Stomach smooth muscle (tissue), 2 donors: ENCODE measurements around the gene PIGL.
A peak's percentile ranks its signal among the peaks of the same experiment; 100 is the strongest.
"Not testable (repeated sequence)": the region's sequence is repeated elsewhere in the genome, so short reads cannot be mapped to it uniquely, and the experiment has no call there.

Experiments used
- H3K27ac ChIP-seq: one replicate; pipeline ENCODE4 v1.7.0; 2013; ENCODE audit warnings: mild to moderate bottlenecking, low read length, inconsistent platforms
- H3K27me3 ChIP-seq, 2 donors: one replicate each; pipeline ENCODE4 v1.7.0; 2013; ENCODE audit warnings: low read length in 2 of 2; ENCODE audit not compliant: insufficient read depth in 2 of 2, control insufficient read depth in 1 of 2
- H3K36me3 ChIP-seq, 2 donors: one replicate each; pipeline ENCODE4 v1.7.0; 2013; ENCODE audit warnings: low read length in 2 of 2; ENCODE audit not compliant: control insufficient read depth in 2 of 2, insufficient read depth in 2 of 2
- H3K4me1 ChIP-seq: one replicate; pipeline ENCODE4 v1.7.0; 2013; ENCODE audit warnings: low read length; ENCODE audit not compliant: control insufficient read depth, insufficient read depth
- H3K4me3 ChIP-seq, 2 donors: one replicate each; pipeline ENCODE4 v1.7.0; 2013; ENCODE audit warnings: low read length in 2 of 2
- H3K9ac ChIP-seq, 2 donors: one replicate each; pipeline ENCODE4 v1.7.0; 2013; ENCODE audit warnings: low read length in 2 of 2, mild to moderate bottlenecking in 1 of 2
- H3K9me3 ChIP-seq, 2 donors: one replicate each; pipeline ENCODE4 v1.7.0; 2013; ENCODE audit warnings: low read length in 2 of 2; ENCODE audit not compliant: control insufficient read depth in 2 of 2
- donor health status: healthy.
- donor health status: Pancreatic carcinoma.

The PIGL gene

GRCh38 chr17:16201693-16202131, 15.3 kb upstream of the PIGL start:
- H3K27ac ChIP-seq, H3K9ac ChIP-seq, H3K36me3 ChIP-seq, H3K27me3 ChIP-seq, H3K4me3 ChIP-seq, H3K9me3 ChIP-seq: not testable (repeated sequence)
- H3K4me1 ChIP-seq: peaks cover 24% of the 10 kb centered on the region

GRCh38 chr17:16202554-16203500, 14.2 kb upstream of the PIGL start:
- not testable (repeated sequence) for H3K36me3 ChIP-seq, H3K9ac ChIP-seq, H3K9me3 ChIP-seq, H3K27me3 ChIP-seq
- Histone ChIP-seq H3K27ac (peak overlapping the region; percentile 49), H3K4me1 (peaks cover 24% of the 10 kb centered on the region), H3K4me3 (peak overlapping the region in 1 of 2 donors; percentile 27)

- H3K4me1 ChIP-seq: peaks cover 23% of the 10 kb centered on the region
- H3K4me3 ChIP-seq, H3K9me3 ChIP-seq, H3K9ac ChIP-seq, H3K36me3 ChIP-seq, H3K27ac ChIP-seq, H3K27me3 ChIP-seq: not testable (repeated sequence)
These were observed 12.2 kb upstream of the PIGL start for GRCh38 chr17:16204763-16205162.

- no peak overlapping the region for H3K27ac ChIP-seq
- H3K27me3 ChIP-seq: no peaks in the 10 kb centered on the region
- H3K9me3 ChIP-seq: no peaks in the 10 kb centered on the region
- H3K4me1 ChIP-seq: peaks cover 8% of the 10 kb centered on the region
- no peaks in the 10 kb centered on the region for H3K36me3 ChIP-seq
- H3K4me3 ChIP-seq: no peak overlapping the region
- no peak overlapping the region for H3K9ac ChIP-seq
These were observed 5.4 kb upstream of the PIGL start for GRCh38 chr17:16211590-16211989.

- H3K27me3 ChIP-seq: no peaks in the 10 kb centered on the region
- no peaks in the 10 kb centered on the region for H3K36me3 ChIP-seq
- H3K4me3 ChIP-seq: no peak overlapping the region
- no peak overlapping the region for H3K27ac ChIP-seq
- H3K9ac ChIP-seq: no peak overlapping the region
- H3K9me3 ChIP-seq: no peaks in the 10 kb centered on the region
- H3K4me1 ChIP-seq: peaks cover 12% of the 10 kb centered on the region
These were observed 4.2 kb upstream of the PIGL start for GRCh38 chr17:16212793-16213192.

DNA sequence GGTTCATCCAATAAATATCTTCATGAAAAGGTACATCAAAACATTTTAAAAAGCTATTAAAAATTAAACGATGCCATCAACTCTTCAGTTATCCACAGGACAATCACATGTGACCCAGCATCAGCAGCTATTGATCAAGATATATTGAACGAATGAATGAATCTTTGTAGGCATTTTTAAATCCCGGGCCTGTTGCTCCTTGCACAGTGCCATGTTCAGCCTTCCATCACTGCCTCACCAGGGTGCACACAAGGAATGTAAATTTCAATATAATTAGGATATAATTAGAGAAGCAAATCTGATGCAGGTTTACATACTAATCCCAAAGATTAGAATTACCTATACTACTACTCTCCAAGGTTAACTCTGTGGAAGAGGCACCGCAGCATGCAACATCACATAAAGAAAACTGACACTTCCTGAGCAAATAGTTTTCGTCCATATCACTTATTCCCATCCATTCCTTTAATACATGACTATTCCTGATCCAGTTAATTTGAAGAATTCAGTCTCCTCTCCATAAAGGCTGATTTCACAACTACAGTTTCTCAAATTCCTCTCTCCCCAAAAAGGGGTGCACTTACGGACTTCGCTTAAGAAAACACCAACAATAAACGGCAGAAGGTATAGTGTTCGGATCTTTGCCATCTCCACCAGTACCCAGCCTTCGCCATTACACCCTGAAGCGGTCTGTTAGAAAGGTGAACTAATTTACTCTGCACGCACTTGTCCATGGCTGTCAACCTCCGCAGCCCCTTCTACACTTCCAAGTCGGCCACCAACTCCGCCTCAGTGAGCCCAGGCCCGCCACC, 2.6 kb upstream of the PIGL start:
- H3K27me3 ChIP-seq: no peaks in the 10 kb centered on the region
- no peaks in the 10 kb centered on the region for H3K9me3 ChIP-seq
- peak overlapping the region; percentile 85 to 88 for H3K9ac ChIP-seq
- H3K27ac ChIP-seq: peak overlapping the region; percentile 90
- peaks cover 12% of the 10 kb centered on the region for H3K4me1 ChIP-seq
- peak overlapping the region; percentile 89 for H3K4me3 ChIP-seq
- no peaks in the 10 kb centered on the region for H3K36me3 ChIP-seq

DNA sequence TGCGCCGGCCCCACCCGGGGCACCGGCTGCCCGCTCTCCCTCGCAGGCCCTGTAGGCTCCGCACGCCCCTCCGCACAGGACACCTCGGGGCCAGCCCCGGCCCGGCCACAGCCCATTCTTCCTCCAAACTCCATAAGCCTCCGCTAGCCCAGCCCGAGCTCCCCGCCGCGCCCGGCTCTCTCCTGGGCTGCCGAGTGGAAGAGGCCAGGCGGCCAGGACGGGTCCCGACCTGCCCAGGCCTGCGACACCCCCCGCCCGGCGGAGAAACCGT, 2.1 kb upstream of the PIGL start:
- Histone ChIP-seq H3K4me1 (peaks cover 12% of the 10 kb centered on the region), H3K4me3 (peak overlapping the region; percentile 89), H3K27me3 (no peaks in the 10 kb centered on the region), H3K9ac (peak overlapping the region; percentile 85 to 88), H3K36me3 (no peaks in the 10 kb centered on the region), H3K9me3 (no peaks in the 10 kb centered on the region), H3K27ac (peak overlapping the region; percentile 90)

DNA sequence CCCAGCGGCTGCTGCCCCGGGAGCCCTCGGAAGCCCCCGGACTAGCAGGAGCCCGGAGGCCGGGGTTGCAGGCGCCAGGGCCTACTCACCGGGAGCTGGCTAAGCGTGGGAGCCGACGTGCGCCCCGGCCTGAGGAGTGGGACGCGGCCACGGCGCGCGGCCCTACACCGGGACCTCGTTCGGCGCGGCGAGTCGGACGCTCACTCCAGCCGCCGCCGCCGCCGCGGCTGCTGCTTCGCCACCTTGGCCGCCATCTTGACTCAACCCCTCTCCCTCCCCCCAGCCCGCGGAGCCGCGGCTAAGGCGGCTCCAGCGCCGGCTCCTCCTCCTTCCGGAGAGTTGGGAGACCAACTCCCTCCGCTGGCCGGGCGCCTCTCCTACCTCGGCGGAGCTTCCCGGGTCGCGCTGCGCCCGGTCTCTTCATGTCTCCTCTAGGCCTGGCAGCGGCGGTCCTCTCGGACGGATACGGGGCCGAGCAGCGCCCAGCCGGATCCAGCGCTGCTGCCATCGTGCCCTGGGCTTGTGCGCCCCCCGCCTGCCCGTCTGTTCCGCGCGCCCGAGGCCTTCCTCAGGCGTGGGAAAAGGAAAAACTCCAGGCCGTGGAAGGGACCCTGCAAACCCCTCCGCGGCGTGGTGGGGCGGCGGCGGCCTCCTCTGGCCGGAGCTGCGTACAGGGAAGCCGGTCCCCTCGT, 1.6 kb upstream of the PIGL start, which contains the start of gene NCOR1:
NCOR1 (minus strand) TSS at position 262 of the 692 bp plus-strand sequence. CDS start 20,965 bp downstream, outside the sequence.
- H3K27me3 ChIP-seq: no peaks in the 10 kb centered on the region
- peak within 1 kb of the TSS; percentile 90 for H3K27ac ChIP-seq
- peaks cover 12% of the 10 kb centered on the region for H3K4me1 ChIP-seq
- no peaks in the 10 kb centered on the region for H3K9me3 ChIP-seq
- H3K4me3 ChIP-seq: peak within 1 kb of the TSS; percentile 89
- H3K36me3 ChIP-seq: no peaks in the 10 kb centered on the region
- peak within 1 kb of the TSS; percentile 85 to 88 for H3K9ac ChIP-seq

DNA sequence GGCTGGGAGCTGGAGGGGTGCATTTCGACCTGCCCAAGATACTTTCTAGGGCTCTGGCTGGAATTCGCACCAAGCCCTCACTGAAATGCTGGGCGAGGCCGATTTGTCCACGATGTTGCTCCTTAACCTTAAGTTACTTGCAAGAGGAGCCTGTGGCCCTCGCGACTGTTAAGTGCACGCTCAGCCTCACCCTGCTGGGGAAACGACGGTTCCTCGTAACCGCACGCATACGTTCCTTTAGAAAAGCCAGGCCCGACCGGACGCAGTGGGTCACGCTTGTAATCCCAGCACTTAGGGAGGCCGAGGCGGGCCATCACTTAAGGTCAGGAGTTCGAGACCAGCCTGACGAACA, 1.1 kb upstream of the PIGL start:
- Histone ChIP-seq H3K4me3 (peak overlapping the region; percentile 89), H3K9ac (peak overlapping the region; percentile 85 to 88), H3K27me3 (no peaks in the 10 kb centered on the region), H3K36me3 (no peaks in the 10 kb centered on the region), H3K27ac (peak overlapping the region; percentile 90), H3K9me3 (no peaks in the 10 kb centered on the region), H3K4me1 (peaks cover 12% of the 10 kb centered on the region)

DNA sequence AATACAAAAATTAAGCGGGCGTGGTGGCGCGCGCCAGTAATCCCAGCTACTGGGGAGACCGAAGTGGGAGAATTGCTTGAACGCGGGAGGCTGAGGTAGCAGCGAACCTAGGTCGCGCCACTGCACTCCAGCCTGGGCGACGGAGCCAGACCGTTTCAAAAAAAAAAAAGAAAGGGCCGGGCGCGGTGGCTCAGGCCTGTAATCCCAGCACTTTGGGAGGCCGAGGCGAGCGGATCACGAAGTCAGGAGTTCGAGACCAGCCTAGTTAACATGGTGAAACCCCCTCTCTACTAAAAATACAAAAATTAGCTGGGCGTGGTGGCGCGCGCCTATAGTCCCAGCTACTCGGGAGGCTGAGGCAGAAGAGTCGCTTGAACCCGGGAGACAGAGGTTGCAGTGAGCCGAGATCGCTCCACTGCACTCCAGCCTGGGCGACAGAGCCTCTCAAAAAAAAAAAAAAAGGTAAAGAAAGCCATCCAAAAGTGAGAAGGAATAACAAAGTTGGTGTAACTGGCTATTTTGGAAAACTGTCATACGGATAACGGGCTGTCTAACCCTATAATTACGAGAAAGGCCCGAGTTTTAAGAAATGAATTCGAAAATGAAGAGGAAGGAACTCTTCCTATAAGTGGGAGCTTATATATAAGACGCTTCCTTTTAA, 539 bp upstream of the PIGL start:
- H3K27me3 ChIP-seq, H3K36me3 ChIP-seq, H3K9me3 ChIP-seq: not testable (repeated sequence)
- Histone ChIP-seq H3K9ac (peak overlapping the region; percentile 93 to 97), H3K4me3 (peak overlapping the region; percentile 95 to 100), H3K4me1 (peaks cover 12% of the 10 kb centered on the region), H3K27ac (peak overlapping the region; percentile 90)
